ENCODE data around the gene LMLN. TPM values are rescaled to one million over a fixed set of nuclear protein-coding genes. Genes with fewer than 3 reads are reported as not detected.

Gene LMLN
- total and polyA plus RNA-seq, 2 of the 8 experiments (the other 6 are each of a cell fraction or from before 2014, with no cell fraction given), result 3.9 to 5.0 TPM

DNA sequence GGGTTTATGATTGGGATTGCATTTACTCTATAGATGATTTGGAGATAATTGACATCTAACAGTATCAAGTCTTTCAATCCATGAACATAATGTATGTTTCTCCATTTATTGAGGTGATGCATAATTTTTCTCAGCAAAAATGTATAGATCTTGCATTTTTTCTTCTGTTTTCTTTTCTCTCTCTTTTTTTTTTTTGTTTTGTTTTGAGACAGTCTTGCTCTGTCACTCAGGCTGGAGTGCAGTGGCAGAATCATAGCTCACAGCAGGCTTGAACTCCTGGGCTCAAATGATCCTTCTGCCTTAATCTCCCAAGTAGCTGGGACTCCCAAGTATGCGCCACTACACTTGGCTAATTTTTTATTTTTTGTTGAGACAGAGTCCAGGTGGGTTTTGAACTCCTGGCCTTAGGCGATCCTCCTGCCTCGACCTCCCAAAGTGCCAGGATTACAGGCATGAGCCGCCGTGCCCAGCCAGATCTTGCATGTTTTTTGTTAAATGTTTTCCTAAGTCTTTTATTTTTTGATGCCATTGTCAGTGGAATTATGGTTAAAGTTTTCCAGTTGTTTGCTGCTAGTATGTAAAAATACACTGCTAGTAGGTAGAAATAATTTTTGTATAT lies 3.1 kb downstream of the LMLN start:
- Histone ChIP-seq H2BK20ac (ENCODE audit: low read length) (no peak overlapping the region), H3K23me2 (ENCODE audit: low read depth, low read length) (peaks cover 9% of the 10 kb centered on the region), H3K9me3 (ENCODE audit: insufficient read depth in 2 of 2, low read depth in 1 of 2, low read length in 1 of 2) (no peaks in the 10 kb centered on the region), H3K23ac (ENCODE audit: insufficient read length) (no peak overlapping the region), H3K27ac (ENCODE audit: low read depth, low read length) (no peak overlapping the region), H4K8ac (ENCODE audit: extremely low read depth, insufficient read depth, low read length) (no peak overlapping the region), H2BK5ac (ENCODE audit: low read depth, low read length) (no peak overlapping the region), H2BK120ac (replicated peaks; ENCODE audit: low read depth, low read length) (no peak overlapping the region), H3K4me1 (replicated peaks in 1 of 4; ENCODE audit: control insufficient read depth in 3 of 4, insufficient read depth in 4 of 4, low read length in 3 of 4) (peaks cover 0 to 3% (median under 1%) of the 10 kb centered on the region in 4 experiments; a peak in 4 of 7 replicates), H3K14ac (ENCODE audit: insufficient read length) (no peak overlapping the region), H2BK12ac (ENCODE audit: low read depth, low read length) (no peak overlapping the region), H3K4ac (replicated peaks; ENCODE audit: insufficient read length, low read depth, low read length) (no peak overlapping the region), H3K36me3 (ENCODE audit: control insufficient read depth in 2 of 4, insufficient read depth in 4 of 4, low read length in 3 of 4) (no peaks in the 10 kb centered on the region), H2AK5ac (ENCODE audit: low read depth, low read length) (no peak overlapping the region), H2BK15ac (ENCODE audit: low read length) (no peak overlapping the region), H3K4me3 (ENCODE audit: extremely low read depth in 1 of 4, insufficient read depth in 2 of 4, low read depth in 3 of 4, low read length in 4 of 4) (no peak overlapping the region), H3K18ac (ENCODE audit: extremely low read depth, low read length) (no peak overlapping the region), H4K5ac (ENCODE audit: insufficient read length, low read depth, low read length) (no peak overlapping the region), H4K91ac (replicated peaks; ENCODE audit: insufficient read length, low read length) (no peak overlapping the region), H3K56ac (replicated peaks; ENCODE audit: insufficient read length, low read depth, low read length) (no peak overlapping the region), H2AFZ (ENCODE audit: low read length) (no peak overlapping the region), H3K4me2 (ENCODE audit: insufficient read depth in 1 of 2, low read depth in 2 of 2, low read length in 2 of 2) (no peak overlapping the region), H3K79me2 (ENCODE audit: control insufficient read depth in 1 of 2, insufficient read depth in 2 of 2, low read length in 2 of 2) (no peaks in the 10 kb centered on the region), H3K9ac (replicated peaks in 1 of 4; ENCODE audit: extremely low read depth in 1 of 4, low read depth in 3 of 4, low read length in 3 of 4) (no peak overlapping the region), H3K27me3 (replicated peaks in 1 of 4; ENCODE audit: control insufficient read depth in 3 of 4, extremely low read depth in 1 of 4, insufficient read depth in 3 of 4, low read length in 3 of 4) (no peaks in the 10 kb centered on the region; a peak in 1 of 7 replicates), H4K20me1 (replicated peaks in 1 of 2; ENCODE audit: control insufficient read depth in 1 of 2, insufficient read depth in 2 of 2, low read length in 2 of 2) (no peaks in the 10 kb centered on the region), H3K79me1 (ENCODE audit: low read depth, low read length) (no peaks in the 10 kb centered on the region)
- WGBS, 2 experiments (ENCODE audit: extremely low coverage in 1 of 2, insufficient coverage in 1 of 2, insufficient read length in 1 of 2, insufficient replicate concordance in 2 of 2, low coverage in 1 of 2, low lambda C conversion rate in 2 of 2, missing lambda C conversion rate in 1 of 2), result 95% methylated on average over 5 of the region's 5 CpGs; no CpG with 5 or more reads in 1 of the 2 experiments
- TF ChIP-seq RBBP5 (IDR thresholded peaks at IDR 0.05; ENCODE audit: borderline replicate concordance, low read depth, low read length), result no peak
- no peak for TF ChIP-seq CTCF (IDR thresholded peaks at IDR 0.05; ENCODE audit: control extremely low read depth in 1 of 3, insufficient read depth in 1 of 3, low read depth in 1 of 3, low read length in 3 of 3)
- no peak for TF ChIP-seq MAX (IDR thresholded peaks at IDR 0.05)
- no peak for TF ChIP-seq CTBP2 (IDR thresholded peaks at IDR 0.05; ENCODE audit: borderline replicate concordance, insufficient read depth, insufficient read length, low read length)
- CTCF ChIA-PET (ENCODE audit: partially characterized antibody), result no interaction called here
- POLR2A ChIA-PET (ENCODE audit: partially characterized antibody), result interaction anchor here (7.6 kb wide), 1 partner anchor 12 kb away, joined by 69 read pairs; the partner anchor contains the start of gene RPL35A
- DNase-seq (ENCODE audit: low read depth in 1 of 2, low spot score in 2 of 2), result no peak
- FAIRE-seq, result no peak

Data from H1 (cell line).